Uterus (tissue), 2 donors: ENCODE data around the gene CCDC8.

Source experiments
- CTCF ChIP-seq, 4 experiments: fragments of 200-600 bp in 2 of 4; fragments of 450-650 bp in 2 of 4; sonication (generic) in 2 of 4; IDR thresholded peaks; one replicate each; pipeline ENCODE4 v1.5.1; 2016 to 2019; ENCODE audit warnings: antibody characterized with exemption in 4 of 4, mild to moderate bottlenecking in 2 of 4, moderate library complexity in 1 of 4
- POLR2A ChIP-seq, 2 donors: fragments of 450-650 bp; IDR thresholded peaks; one replicate each; pipeline ENCODE4 v1.6.1; 2016; ENCODE audit warnings: antibody characterized with exemption in 2 of 2, mild to moderate bottlenecking in 1 of 2, moderate library complexity in 1 of 2

GRCh38 chr19:46460055-46460454 lies 46.7 kb upstream of the CCDC8 start:
- no peak for TF ChIP-seq POLR2A (IDR thresholded peaks at IDR 0.05)
- TF ChIP-seq CTCF (IDR thresholded peaks at IDR 0.05) = no peak
